Neural cell (in vitro differentiated cells): ENCODE results near the gene IL11RA. TPM values are rescaled to one million over a fixed set of nuclear protein-coding genes. Genes with fewer than 3 reads are reported as not detected.

ENCODE experiments used
- H2AFZ ChIP-seq: fragments of 200-600, 300-800 bp; sonication (generic), shearing (Covaris generic); 2 replicates; pipeline ENCODE4 v1.6.0; 2014; ENCODE audit warnings: low read depth, mild to moderate bottlenecking, antibody characterized with exemption, low read length, moderate library complexity
- H3F3A ChIP-seq: fragments of 200-600 bp; shearing (Covaris generic); 2 replicates; pipeline ENCODE4 v1.6.1; 2016; ENCODE audit warnings: mild to moderate bottlenecking, moderate library complexity, mixed read lengths, antibody characterized with exemption, low read length; ENCODE audit not compliant: insufficient read depth, poor library complexity, severe bottlenecking
- H3K27ac ChIP-seq: fragments of 200-600, 300-800 bp; sonication (generic), shearing (Covaris generic); 2 replicates; pipeline ENCODE4 v1.5.1; 2014; ENCODE audit warnings: mild to moderate bottlenecking, low read length, moderate library complexity
- H3K27me3 ChIP-seq: fragments of 300-800, 200-600 bp; sonication (generic), shearing (Covaris generic); 2 replicates; pipeline ENCODE4 v1.6.0; 2014; ENCODE audit warnings: mild to moderate bottlenecking, low read depth, low read length, moderate library complexity; ENCODE audit not compliant: insufficient read depth
- H3K36me3 ChIP-seq: fragments of 300-800, 200-600 bp; sonication (generic), shearing (Covaris generic); 2 replicates; pipeline ENCODE4 v1.5.1; 2014; ENCODE audit warnings: mild to moderate bottlenecking, antibody characterized with exemption, low read length, moderate library complexity; ENCODE audit not compliant: insufficient read depth
- H3K4me2 ChIP-seq: fragments of 300-800, 200-600 bp; sonication (generic), shearing (Covaris generic); 2 replicates; pipeline ENCODE4 v1.6.0; 2014; ENCODE audit warnings: mild to moderate bottlenecking, low read length
- H3K4me3 ChIP-seq: fragments of 300-800, 200-600 bp; sonication (generic), shearing (Covaris generic); 2 replicates; pipeline ENCODE4 v1.5.1; 2014; ENCODE audit warnings: mild to moderate bottlenecking, low read length, moderate library complexity
- H3K79me2 ChIP-seq: fragments of 200-600 bp; shearing (Covaris generic); replicated peaks from 2 replicates; pipeline ENCODE4 v1.6.0; 2014; ENCODE audit warnings: mild to moderate bottlenecking, low read length, moderate library complexity; ENCODE audit not compliant: insufficient read depth
- H3K9ac ChIP-seq: fragments of 300-800, 200-600 bp; sonication (generic), shearing (Covaris generic); 2 replicates; pipeline ENCODE4 v1.6.1; 2016; ENCODE audit warnings: mild to moderate bottlenecking, low read length, mixed read lengths
- H3K9me2 ChIP-seq: fragments of 200-600 bp; shearing (Covaris generic); 2 replicates; pipeline ENCODE4 v1.6.1; 2016; ENCODE audit warnings: mild to moderate bottlenecking, low read length, mixed read lengths; ENCODE audit not compliant: insufficient read depth
- H3K9me3 ChIP-seq: fragments of 200-600, 300-800 bp; sonication (generic), shearing (Covaris generic); 2 replicates; pipeline ENCODE4 v1.6.1; 2016; ENCODE audit warnings: mild to moderate bottlenecking, mixed run types, low read length, moderate library complexity, mixed read lengths
- H4K20me1 ChIP-seq: fragments of 200-600 bp; shearing (Covaris generic); 2 replicates; pipeline ENCODE4 v1.6.1; 2016; ENCODE audit warnings: mild to moderate bottlenecking, mixed run types; ENCODE audit not compliant: insufficient read depth
- EP300 ChIP-seq: fragments of 450-650 bp; conservative IDR thresholded peaks from 2 replicates; pipeline ENCODE4 v1.6.1; 2014; ENCODE audit warnings: antibody characterized with exemption, mild to moderate bottlenecking, moderate library complexity; ENCODE audit not compliant: poor library complexity, severe bottlenecking
- EZH2 ChIP-seq: fragments of 200-600, 300-800 bp; shearing (Covaris generic), sonication (generic); IDR thresholded peaks from 2 replicates; pipeline ENCODE4 v1.6.1; 2014; ENCODE audit warnings: antibody characterized with exemption, low read length, borderline replicate concordance, mild to moderate bottlenecking; ENCODE audit not compliant: insufficient read depth, poor library complexity, severe bottlenecking
- MXI1 ChIP-seq: fragments of 450-650 bp; conservative IDR thresholded peaks from 2 replicates; pipeline ENCODE4 v1.6.1; 2014; ENCODE audit warnings: antibody characterized with exemption, mild to moderate bottlenecking; ENCODE audit not compliant: poor library complexity, severe bottlenecking
- POLR2AphosphoS5 ChIP-seq: IDR thresholded peaks from 2 replicates; pipeline ENCODE4 v1.6.1; 2012
- RAD21 ChIP-seq: fragments of 450-650 bp; conservative IDR thresholded peaks from 2 replicates; pipeline ENCODE4 v1.6.1; 2014; ENCODE audit warnings: antibody characterized with exemption, mild to moderate bottlenecking, moderate library complexity
- SMC3 ChIP-seq: fragments of 450-650 bp; conservative IDR thresholded peaks from 2 replicates; pipeline ENCODE4 v1.6.1; 2014; ENCODE audit warnings: antibody characterized with exemption, mild to moderate bottlenecking, moderate library complexity; ENCODE audit not compliant: poor library complexity
- TAF1 ChIP-seq: IDR thresholded peaks from 2 replicates; pipeline ENCODE4 v1.6.1; 2012; ENCODE audit warnings: low read depth
- polyA minus RNA-seq: library from RNA; depleted of rRNA, polyadenylated mRNA; stranded (reverse); fragments of >200 nt; gene quantifications from 2 replicates; pipeline ENCODE4 v1.2.3, GENCODE V29; 2014
- polyA plus RNA-seq: library from polyadenylated mRNA; depleted of rRNA; stranded (reverse); fragments of >200 nt; gene quantifications from 2 replicates; pipeline ENCODE4 v1.2.3, GENCODE V29; 2014
- TF ChIP-seq, protein P1 (sequence below): IDR thresholded peaks from 2 replicates; pipeline ENCODE4 v1.6.1; 2012; ENCODE audit warnings: borderline replicate concordance
- TF ChIP-seq, protein P2 (sequence below): fragments of 450-650 bp; IDR thresholded peaks from 2 replicates; pipeline ENCODE4 v1.5.1; 2014; ENCODE audit warnings: antibody characterized with exemption, mild to moderate bottlenecking, moderate library complexity; ENCODE audit not compliant: poor library complexity, severe bottlenecking

The IL11RA gene
- polyA plus RNA-seq (59.1 and 98.5 TPM in 2 replicates), polyA minus RNA-seq (21.9 and 25.6 TPM in 2 replicates)

DNA sequence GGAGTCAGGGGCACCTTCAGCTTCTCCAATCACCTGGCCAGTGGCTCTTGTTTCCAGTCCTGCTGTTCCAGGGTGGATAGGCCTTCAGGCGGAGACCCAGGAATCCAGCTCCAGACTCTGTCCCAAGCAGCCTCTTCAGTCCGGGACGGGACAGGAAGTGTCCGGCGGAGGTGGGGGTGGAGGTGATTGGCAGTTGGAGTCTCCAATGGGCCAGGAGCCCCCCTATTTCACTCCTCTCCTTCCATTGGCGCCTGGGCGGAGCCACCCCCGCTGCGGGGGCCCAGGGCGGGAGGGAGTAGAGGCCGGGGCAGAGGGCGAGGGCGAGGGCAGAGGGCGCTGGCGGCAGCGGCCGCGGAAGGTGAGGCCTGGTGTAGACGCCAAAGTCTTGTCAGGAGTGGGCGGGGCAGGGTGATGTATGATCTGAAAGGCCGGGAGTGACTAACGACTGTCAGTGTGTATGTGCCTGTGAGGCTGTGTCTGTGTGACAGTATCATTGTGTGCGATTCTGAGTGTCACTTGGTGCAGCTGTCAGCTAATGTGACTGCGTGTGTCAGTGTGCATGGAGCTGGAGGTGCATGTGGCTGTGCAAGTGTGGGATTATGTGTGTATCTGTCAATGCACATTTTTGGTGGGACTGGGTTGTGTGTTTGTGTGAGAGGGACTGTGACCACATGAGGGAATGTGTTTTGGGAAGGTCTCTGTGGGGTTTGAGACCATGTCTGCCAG is at the start of gene IL11RA:
Gene IL11RA (plus strand): TSS at position 310 of the 726 bp plus-strand sequence. CDS start 3,033 bp downstream, outside the sequence.
- Histone ChIP-seq H3F3A (no peaks in the 10 kb centered on the region), H3K4me3 (peak within 1 kb of the TSS; percentile 53), H3K9ac (peak within 1 kb of the TSS; percentile 46), H3K9me2 (no peaks in the 10 kb centered on the region), H4K20me1 (no peaks in the 10 kb centered on the region), H3K27me3 (no peaks in the 10 kb centered on the region), H3K4me2 (peak within 1 kb of the TSS; percentile 42), H3K79me2 (no peaks in the 10 kb centered on the region), H3K36me3 (no peaks in the 10 kb centered on the region), H3K27ac (peak within 1 kb of the TSS; percentile 70), H3K9me3 (no peaks in the 10 kb centered on the region), H2AFZ (no peak within 1 kb of the TSS)
- TF ChIP-seq EZH2: no peak
- TF ChIP-seq EP300: peak; percentile 92
- no peak for TF ChIP-seq RAD21
- peak; percentile 68 for TF ChIP-seq POLR2AphosphoS5
- TF ChIP-seq, protein P1, sequence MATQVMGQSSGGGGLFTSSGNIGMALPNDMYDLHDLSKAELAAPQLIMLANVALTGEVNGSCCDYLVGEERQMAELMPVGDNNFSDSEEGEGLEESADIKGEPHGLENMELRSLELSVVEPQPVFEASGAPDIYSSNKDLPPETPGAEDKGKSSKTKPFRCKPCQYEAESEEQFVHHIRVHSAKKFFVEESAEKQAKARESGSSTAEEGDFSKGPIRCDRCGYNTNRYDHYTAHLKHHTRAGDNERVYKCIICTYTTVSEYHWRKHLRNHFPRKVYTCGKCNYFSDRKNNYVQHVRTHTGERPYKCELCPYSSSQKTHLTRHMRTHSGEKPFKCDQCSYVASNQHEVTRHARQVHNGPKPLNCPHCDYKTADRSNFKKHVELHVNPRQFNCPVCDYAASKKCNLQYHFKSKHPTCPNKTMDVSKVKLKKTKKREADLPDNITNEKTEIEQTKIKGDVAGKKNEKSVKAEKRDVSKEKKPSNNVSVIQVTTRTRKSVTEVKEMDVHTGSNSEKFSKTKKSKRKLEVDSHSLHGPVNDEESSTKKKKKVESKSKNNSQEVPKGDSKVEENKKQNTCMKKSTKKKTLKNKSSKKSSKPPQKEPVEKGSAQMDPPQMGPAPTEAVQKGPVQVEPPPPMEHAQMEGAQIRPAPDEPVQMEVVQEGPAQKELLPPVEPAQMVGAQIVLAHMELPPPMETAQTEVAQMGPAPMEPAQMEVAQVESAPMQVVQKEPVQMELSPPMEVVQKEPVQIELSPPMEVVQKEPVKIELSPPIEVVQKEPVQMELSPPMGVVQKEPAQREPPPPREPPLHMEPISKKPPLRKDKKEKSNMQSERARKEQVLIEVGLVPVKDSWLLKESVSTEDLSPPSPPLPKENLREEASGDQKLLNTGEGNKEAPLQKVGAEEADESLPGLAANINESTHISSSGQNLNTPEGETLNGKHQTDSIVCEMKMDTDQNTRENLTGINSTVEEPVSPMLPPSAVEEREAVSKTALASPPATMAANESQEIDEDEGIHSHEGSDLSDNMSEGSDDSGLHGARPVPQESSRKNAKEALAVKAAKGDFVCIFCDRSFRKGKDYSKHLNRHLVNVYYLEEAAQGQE: no peak
- TF ChIP-seq MXI1: peak; percentile 53
- TF ChIP-seq TAF1: no peak
- no peak for TF ChIP-seq SMC3

DNA sequence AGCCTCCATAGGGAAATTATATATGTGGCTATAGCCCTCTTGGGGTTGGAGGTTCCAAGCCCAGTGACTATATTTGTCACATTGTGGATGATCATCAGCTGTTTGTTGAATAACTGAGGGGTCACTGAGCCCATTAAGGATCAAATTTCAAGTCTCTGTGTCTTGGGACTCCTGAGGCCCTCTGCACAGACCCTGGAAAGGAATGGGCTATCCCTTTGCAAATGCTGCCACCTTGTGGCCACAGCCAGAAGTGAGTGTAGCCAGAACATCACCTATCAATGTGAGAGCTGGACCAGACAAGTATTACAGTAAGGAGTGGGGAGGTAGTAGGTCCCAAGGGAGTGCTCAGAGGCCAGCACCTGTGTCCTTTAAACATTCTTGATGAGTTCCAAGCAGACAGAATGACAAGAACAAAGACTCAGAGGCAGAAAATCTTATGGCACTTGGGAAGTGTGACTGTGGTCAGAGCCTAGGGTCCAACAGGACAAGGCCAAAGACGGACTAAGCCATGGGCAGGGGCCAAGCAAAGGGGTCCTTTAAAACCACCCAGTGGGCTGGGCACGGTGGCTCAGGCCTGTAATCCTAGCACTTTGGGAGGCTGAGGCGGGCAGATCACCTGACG is 48.3 kb upstream of the IL11RA start:
- H3K79me2 ChIP-seq: no peaks in the 10 kb centered on the region
- no peak overlapping the region for H2AFZ ChIP-seq
- H3K27me3 ChIP-seq: no peaks in the 10 kb centered on the region
- H3K4me3 ChIP-seq: no peak overlapping the region
- no peaks in the 10 kb centered on the region for H3K9me3 ChIP-seq
- H3F3A ChIP-seq: no peaks in the 10 kb centered on the region
- no peak overlapping the region for H3K27ac ChIP-seq
- no peak overlapping the region for H3K4me2 ChIP-seq
- H3K36me3 ChIP-seq: no peaks in the 10 kb centered on the region
- no peak overlapping the region for H3K9ac ChIP-seq
- TF ChIP-seq, protein P1: no peak
- TF ChIP-seq, protein P2, sequence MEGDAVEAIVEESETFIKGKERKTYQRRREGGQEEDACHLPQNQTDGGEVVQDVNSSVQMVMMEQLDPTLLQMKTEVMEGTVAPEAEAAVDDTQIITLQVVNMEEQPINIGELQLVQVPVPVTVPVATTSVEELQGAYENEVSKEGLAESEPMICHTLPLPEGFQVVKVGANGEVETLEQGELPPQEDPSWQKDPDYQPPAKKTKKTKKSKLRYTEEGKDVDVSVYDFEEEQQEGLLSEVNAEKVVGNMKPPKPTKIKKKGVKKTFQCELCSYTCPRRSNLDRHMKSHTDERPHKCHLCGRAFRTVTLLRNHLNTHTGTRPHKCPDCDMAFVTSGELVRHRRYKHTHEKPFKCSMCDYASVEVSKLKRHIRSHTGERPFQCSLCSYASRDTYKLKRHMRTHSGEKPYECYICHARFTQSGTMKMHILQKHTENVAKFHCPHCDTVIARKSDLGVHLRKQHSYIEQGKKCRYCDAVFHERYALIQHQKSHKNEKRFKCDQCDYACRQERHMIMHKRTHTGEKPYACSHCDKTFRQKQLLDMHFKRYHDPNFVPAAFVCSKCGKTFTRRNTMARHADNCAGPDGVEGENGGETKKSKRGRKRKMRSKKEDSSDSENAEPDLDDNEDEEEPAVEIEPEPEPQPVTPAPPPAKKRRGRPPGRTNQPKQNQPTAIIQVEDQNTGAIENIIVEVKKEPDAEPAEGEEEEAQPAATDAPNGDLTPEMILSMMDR: peak; percentile 97
- no peak for TF ChIP-seq EP300
- no peak for TF ChIP-seq MXI1
- TF ChIP-seq EZH2: no peak
- TF ChIP-seq SMC3: peak; percentile 97
- TF ChIP-seq TAF1: no peak
- peak; percentile 99 for TF ChIP-seq RAD21
- no peak for TF ChIP-seq POLR2AphosphoS5
- H4K20me1 ChIP-seq: no peaks in the 10 kb centered on the region
- no peaks in the 10 kb centered on the region for H3K9me2 ChIP-seq
